Measurements from ENCODE around the gene ANO9.

The ANO9 gene

DNA sequence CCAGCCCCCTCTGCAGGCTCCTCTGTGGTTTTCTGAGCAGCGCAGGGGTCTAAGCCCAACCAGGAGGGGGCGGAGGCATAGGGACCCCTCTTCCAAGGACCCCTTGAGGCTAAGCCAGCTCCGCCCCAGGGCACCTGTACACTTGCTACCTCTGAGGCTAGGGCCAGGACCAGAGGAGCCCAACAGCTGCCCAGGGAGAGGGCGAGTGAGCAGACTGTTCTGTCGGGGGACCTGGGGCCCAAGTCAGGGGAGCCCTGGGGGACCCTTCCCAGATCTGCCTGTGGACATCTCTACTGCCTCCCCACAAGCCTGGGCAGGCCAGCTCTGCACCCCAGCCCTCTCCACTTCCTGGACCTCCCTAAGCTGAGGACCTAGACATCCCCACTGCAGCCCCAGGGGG is 70.8 kb downstream of the ANO9 start:
- TF ChIP-seq, protein P1, sequence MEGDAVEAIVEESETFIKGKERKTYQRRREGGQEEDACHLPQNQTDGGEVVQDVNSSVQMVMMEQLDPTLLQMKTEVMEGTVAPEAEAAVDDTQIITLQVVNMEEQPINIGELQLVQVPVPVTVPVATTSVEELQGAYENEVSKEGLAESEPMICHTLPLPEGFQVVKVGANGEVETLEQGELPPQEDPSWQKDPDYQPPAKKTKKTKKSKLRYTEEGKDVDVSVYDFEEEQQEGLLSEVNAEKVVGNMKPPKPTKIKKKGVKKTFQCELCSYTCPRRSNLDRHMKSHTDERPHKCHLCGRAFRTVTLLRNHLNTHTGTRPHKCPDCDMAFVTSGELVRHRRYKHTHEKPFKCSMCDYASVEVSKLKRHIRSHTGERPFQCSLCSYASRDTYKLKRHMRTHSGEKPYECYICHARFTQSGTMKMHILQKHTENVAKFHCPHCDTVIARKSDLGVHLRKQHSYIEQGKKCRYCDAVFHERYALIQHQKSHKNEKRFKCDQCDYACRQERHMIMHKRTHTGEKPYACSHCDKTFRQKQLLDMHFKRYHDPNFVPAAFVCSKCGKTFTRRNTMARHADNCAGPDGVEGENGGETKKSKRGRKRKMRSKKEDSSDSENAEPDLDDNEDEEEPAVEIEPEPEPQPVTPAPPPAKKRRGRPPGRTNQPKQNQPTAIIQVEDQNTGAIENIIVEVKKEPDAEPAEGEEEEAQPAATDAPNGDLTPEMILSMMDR (IDR thresholded peaks at IDR 0.05; ENCODE audit: control insufficient read depth, extremely low read depth, insufficient read depth): no peak
- DNase-seq (ENCODE audit: low read depth): no peak
- H3K4me3 ChIP-seq (ENCODE audit: low read depth, low read length): peak overlapping the region; percentile 90

DNA sequence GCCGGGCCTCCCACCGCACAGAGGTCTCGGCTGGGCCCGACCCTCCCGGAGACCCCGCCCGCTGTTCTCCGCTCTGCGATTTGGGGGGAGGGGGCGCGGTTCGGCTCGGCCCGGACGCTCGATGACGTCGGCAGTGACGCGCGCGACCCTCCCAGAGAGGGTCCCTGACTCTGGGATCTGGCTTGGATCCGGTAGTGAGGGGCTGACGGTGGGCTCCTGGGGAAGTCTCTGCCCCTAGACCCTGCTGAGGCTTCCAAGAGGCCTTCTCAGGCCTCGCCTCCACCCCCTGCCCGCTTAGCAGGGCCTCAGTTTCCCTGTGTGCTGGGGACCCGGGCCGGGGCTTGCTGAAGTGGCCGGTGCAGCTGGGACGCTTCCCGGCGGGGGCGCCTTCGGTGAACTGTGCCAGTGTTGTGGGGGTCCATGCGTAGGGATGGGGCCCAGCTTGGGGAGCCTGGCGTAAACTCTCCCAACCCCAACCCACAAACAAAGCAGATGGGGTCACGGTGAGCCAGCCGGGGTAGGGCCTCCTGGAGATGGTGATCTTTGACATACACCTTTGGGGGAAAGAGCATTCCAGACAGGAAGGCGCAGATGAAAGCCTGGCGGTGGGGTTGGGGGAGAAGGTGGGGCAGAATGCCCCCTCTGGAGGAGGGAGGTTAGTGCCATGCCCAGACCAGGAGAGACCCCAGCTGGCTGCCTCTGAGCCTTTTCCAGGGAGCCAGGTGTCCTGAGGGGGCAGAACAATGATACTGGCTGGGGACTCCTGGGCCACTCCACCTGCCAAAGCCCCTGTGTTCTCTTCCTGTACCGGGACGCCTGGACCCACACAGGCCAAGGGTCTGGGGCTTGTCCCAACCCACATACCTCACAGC is 71.5 kb downstream of the ANO9 start:
- no peak for DNase-seq (ENCODE audit: low read depth)
- TF ChIP-seq, protein P1 (IDR thresholded peaks at IDR 0.05; ENCODE audit: control insufficient read depth, extremely low read depth, insufficient read depth): no peak
- peak overlapping the region; percentile 90 for H3K4me3 ChIP-seq (ENCODE audit: low read depth, low read length)

DNA sequence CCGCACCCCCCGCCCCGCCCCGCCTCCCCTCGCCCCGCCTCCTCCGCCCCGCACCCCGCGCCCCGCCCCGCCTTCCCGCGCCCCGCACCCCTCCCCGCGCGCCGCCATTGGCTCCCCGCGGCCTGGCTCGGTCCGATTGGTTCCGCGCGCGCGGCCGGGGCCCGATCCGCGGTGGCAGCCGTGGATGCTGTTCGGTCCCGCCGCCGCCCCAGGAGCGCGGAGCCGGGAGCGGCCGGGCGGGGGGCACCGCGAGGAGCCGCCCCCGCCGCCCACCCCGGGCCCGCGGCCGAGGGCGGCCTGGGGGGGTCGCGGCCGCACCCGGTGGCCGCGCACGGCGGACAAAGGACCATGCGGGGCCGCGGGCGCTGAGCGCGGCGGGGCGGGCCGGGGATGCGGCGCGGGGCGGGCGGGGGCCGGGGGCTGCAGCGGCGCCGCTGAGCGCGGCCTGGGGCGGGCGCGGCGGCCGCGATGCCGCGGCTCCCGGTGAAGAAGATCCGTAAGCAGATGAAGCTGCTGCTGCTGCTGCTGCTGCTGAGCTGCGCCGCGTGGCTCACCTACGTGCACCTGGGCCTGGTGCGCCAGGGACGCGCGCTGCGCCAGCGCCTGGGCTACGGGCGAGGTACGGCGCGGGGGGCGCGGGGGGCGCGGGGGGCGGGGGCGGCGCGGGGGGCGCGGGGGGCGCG is 72.3 kb downstream of the ANO9 start, which contains the start of gene B4GALNT4:
Gene B4GALNT4 (plus strand): TSS at position 164 of the 683 bp plus-strand sequence. CDS start 305 bp downstream, at position 469.
- no peak for DNase-seq (ENCODE audit: low read depth)
- TF ChIP-seq, protein P1 (IDR thresholded peaks at IDR 0.05; ENCODE audit: control insufficient read depth, extremely low read depth, insufficient read depth): no peak
- peak within 1 kb of the TSS; percentile 90 for H3K4me3 ChIP-seq (ENCODE audit: low read depth, low read length)

DNA sequence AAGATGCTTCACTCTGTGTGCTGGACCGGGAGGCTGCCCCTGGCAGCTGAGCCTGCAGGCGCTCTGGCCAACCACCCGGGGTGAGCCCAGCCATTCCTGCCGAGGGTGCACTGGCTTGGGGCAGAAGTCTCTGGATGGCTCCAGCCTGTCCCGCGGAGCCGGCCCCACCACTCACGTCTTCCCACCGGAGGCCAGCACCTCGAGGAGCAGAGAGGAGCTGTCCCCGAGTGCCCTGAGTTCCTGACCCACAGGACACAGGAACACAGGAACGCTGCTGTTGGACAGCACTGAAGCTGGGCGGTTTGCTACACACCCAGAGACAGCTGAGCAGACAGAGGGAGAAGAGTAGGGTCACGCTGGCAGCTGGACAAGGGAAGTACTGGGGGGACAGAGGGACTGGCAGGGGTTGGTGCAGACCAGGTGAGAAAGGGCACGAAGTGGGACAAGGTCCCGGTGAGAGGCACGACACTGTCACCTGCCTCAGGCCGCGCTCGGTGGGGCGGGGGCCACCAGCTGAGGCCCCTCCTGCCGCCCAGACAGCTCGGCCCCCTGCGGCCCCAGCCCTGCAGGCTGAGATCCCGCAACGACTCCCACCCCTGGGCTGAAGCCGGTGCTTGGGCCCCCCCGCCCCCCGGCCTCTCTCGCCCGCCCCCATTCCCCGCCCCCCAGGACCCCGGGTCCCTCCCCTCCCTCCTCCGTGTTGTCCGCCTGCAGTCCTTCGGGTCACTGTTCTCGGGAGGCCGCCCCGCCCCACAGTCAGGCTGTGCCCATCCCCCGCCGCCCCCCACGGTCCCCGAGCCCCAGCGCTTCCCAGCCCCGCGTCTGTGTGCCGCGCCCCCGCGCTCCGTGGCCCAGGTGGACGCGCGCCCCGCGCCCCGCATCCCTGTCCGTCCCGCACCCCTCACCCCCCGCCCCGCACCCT is 73.1 kb downstream of the ANO9 start:
- H3K4me3 ChIP-seq (ENCODE audit: low read depth, low read length): peak overlapping the region; percentile 36
- DNase-seq (ENCODE audit: low read depth): no peak
- TF ChIP-seq, protein P1 (IDR thresholded peaks at IDR 0.05; ENCODE audit: control insufficient read depth, extremely low read depth, insufficient read depth): no peak

DNA sequence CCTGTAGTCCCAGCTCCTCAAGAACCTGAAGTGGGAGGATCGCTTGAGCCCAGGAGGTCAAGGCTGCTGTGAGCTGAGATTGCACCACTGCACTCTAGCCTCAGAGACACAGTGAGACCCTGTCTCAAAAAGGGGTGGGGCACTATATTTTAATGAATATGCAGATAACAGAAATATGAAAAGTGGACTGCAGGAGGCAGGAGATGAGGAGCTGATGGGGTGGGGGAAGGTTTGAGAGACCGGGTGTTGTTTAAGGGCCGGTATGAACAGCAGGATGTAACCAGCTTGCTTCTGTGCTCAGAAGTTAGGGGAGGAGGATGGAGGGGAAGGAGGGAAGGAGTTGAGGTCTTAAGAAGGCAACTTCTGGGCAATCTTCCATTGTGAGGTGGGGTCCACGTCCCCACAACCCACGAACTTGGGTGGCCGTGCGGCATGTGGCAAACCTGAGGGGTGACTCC is 73.8 kb downstream of the ANO9 start:
- no peak overlapping the region for H3K4me3 ChIP-seq (ENCODE audit: low read depth, low read length)
- no peak for DNase-seq (ENCODE audit: low read depth)
- TF ChIP-seq, protein P1 (IDR thresholded peaks at IDR 0.05; ENCODE audit: control insufficient read depth, extremely low read depth, insufficient read depth): no peak
